ENCODE results near the gene RTP3. TPM values are rescaled to one million over a fixed set of nuclear protein-coding genes. Genes with fewer than 3 reads are reported as not detected.
"Not testable (repeated sequence)": the region's sequence is repeated elsewhere in the genome, so short reads cannot be mapped to it uniquely, and the experiment has no call there.

RTP3 gene
- total and polyA plus RNA-seq, 2 experiments from 2014 or later: not detected

DNA sequence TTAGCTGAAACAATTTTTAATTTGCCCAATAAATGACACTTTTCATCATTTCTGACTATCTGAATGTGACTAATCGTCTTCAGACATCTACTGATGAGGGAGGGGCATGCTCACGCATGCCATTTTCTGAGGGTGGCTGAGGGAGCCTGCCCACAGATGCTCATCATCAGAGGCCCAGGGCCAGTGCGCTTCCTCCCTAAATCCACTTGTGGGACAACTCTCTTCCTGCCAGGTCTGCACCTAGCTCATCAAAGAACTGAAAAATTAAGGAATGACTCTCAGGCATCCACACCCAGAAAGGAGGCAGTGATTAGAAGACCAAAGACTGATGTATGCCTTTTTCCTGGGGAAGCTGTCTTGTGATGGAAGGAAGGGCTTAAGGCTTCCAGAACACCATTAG is 22.8 kb downstream of the RTP3 start:
- Histone ChIP-seq H3K36me3 (ENCODE audit: low read depth) (no peaks in the 10 kb centered on the region), H3K9ac (no peak overlapping the region), H3K4me3 (no peak overlapping the region), H3K79me2 (ENCODE audit: insufficient read depth) (no peaks in the 10 kb centered on the region), H3K27ac (no peak overlapping the region), H3K9me3 (ENCODE audit: low read depth) (no peaks in the 10 kb centered on the region), H3K4me2 (ENCODE audit: unreplicated experiment) (no peak overlapping the region), H2AFZ (no peak overlapping the region), H4K20me1 (ENCODE audit: insufficient read depth) (no peaks in the 10 kb centered on the region), H3F3A (ENCODE audit: insufficient read depth) (peaks cover 9% of the 10 kb centered on the region), H3K9me2 (ENCODE audit: insufficient read depth) (no peaks in the 10 kb centered on the region), H3K27me3 (replicated peaks; ENCODE audit: insufficient read depth) (no peaks in the 10 kb centered on the region), H3K4me1 (ENCODE audit: insufficient read depth) (peaks cover 19% of the 10 kb centered on the region)
- 83 to 88% methylated on average over 3 of the region's 3 CpGs for WGBS, 2 experiments (ENCODE audit: low coverage in 1 of 2, low lambda C conversion rate in 2 of 2, missing lambda C conversion rate in 2 of 2)
- TF ChIP-seq EZH2phosphoT487 (IDR thresholded peaks at IDR 0.05; ENCODE audit: insufficient read depth, low read depth): no peak
- TF ChIP-seq EZH2 (IDR thresholded peaks at IDR 0.05; ENCODE audit: insufficient read depth, poor library complexity, severe bottlenecking): no peak
- in situ Hi-C loops (cut with MboI): no loop called here
- DNase-seq: no peak

GRCh38 chr3:46521096-46521495 is 23.3 kb downstream of the RTP3 start:
- no peak for DNase-seq
- H3K9me3 ChIP-seq (ENCODE audit: low read depth): no peaks in the 10 kb centered on the region
- H3F3A ChIP-seq (ENCODE audit: insufficient read depth): peaks cover 9% of the 10 kb centered on the region
- H3K4me2 ChIP-seq (ENCODE audit: unreplicated experiment): no peak overlapping the region
- no peak overlapping the region for H3K9ac ChIP-seq
- H3K4me3 ChIP-seq: no peak overlapping the region
- H3K27ac ChIP-seq: no peak overlapping the region
- no peaks in the 10 kb centered on the region for H4K20me1 ChIP-seq (ENCODE audit: insufficient read depth)
- in situ Hi-C loops (cut with MboI): no loop called here
- H3K79me2 ChIP-seq (ENCODE audit: insufficient read depth): no peaks in the 10 kb centered on the region
- H3K27me3 ChIP-seq (replicated peaks; ENCODE audit: insufficient read depth): no peaks in the 10 kb centered on the region
- H2AFZ ChIP-seq: no peak overlapping the region
- 96 to 97% methylated on average over 9 of the region's 9 CpGs for WGBS, 2 experiments (ENCODE audit: low coverage in 1 of 2, low lambda C conversion rate in 2 of 2, missing lambda C conversion rate in 2 of 2)
- no peaks in the 10 kb centered on the region for H3K9me2 ChIP-seq (ENCODE audit: insufficient read depth)
- H3K36me3 ChIP-seq (ENCODE audit: low read depth): 0 out of 2 replicates have a peak, but pooled peaks cover under 1% of the 10 kb centered on the region
- peaks cover 15% of the 10 kb centered on the region for H3K4me1 ChIP-seq (ENCODE audit: insufficient read depth)
- TF ChIP-seq EZH2 (IDR thresholded peaks at IDR 0.05; ENCODE audit: insufficient read depth, poor library complexity, severe bottlenecking): no peak
- TF ChIP-seq EZH2phosphoT487 (IDR thresholded peaks at IDR 0.05; ENCODE audit: insufficient read depth, low read depth): no peak

DNA sequence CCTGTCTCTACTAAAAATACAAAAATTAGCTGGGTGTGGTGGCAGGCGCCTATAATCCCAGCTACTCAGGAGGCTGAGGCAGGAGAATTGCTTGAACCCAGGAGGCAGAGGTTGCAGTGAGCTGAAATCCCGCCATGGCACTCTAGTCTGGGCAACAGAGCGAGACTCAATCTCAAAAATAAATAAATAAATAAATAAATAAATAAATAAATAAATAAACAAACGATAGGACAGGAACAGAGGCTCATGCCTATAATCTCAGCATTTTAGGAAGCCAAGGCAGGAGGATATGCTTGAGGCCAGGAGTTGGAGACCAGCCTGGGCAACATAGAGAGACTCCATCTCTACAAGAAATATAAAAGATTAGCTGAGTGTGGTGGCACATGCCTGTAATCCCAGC is 24.4 kb downstream of the RTP3 start:
- H3K4me2 ChIP-seq (ENCODE audit: unreplicated experiment); H2AFZ ChIP-seq; H3K4me1 ChIP-seq (ENCODE audit: insufficient read depth); H3K36me3 ChIP-seq (ENCODE audit: low read depth); H3K9ac ChIP-seq; H3K4me3 ChIP-seq; H4K20me1 ChIP-seq (ENCODE audit: insufficient read depth); H3F3A ChIP-seq (ENCODE audit: insufficient read depth); H3K9me2 ChIP-seq (ENCODE audit: insufficient read depth); in situ Hi-C loops (cut with MboI); H3K9me3 ChIP-seq (ENCODE audit: low read depth); DNase-seq; H3K27ac ChIP-seq; H3K27me3 ChIP-seq (replicated peaks; ENCODE audit: insufficient read depth); H3K79me2 ChIP-seq (ENCODE audit: insufficient read depth): not testable (repeated sequence)
- 86 to 91% methylated on average over 4 of the region's 4 CpGs for WGBS, 2 experiments (ENCODE audit: low coverage in 1 of 2, low lambda C conversion rate in 2 of 2, missing lambda C conversion rate in 2 of 2)

GRCh38 chr3:46523556-46523955 is 25.8 kb downstream of the RTP3 start:
- Histone ChIP-seq H3K9me3 (ENCODE audit: low read depth) (no peaks in the 10 kb centered on the region), H3K9me2 (ENCODE audit: insufficient read depth) (no peaks in the 10 kb centered on the region), H3K4me3 (no peak overlapping the region), H3K4me1 (ENCODE audit: insufficient read depth) (no peaks in the 10 kb centered on the region), H3F3A (ENCODE audit: insufficient read depth) (no peaks in the 10 kb centered on the region), H3K4me2 (ENCODE audit: unreplicated experiment) (no peak overlapping the region), H2AFZ (no peak overlapping the region), H3K27ac (no peak overlapping the region), H4K20me1 (ENCODE audit: insufficient read depth) (no peaks in the 10 kb centered on the region), H3K9ac (no peak overlapping the region), H3K27me3 (replicated peaks; ENCODE audit: insufficient read depth) (no peaks in the 10 kb centered on the region), H3K79me2 (ENCODE audit: insufficient read depth) (no peaks in the 10 kb centered on the region), H3K36me3 (ENCODE audit: low read depth) (peaks cover 11% of the 10 kb centered on the region; the same call in 1 of the 2 replicates)
- WGBS, 2 experiments (ENCODE audit: low coverage in 1 of 2, low lambda C conversion rate in 2 of 2, missing lambda C conversion rate in 2 of 2): 94 to 100% methylated on average over 2 of the region's 2 CpGs
- in situ Hi-C loops (cut with MboI): no loop called here
- no peak for DNase-seq
- TF ChIP-seq EZH2 (IDR thresholded peaks at IDR 0.05; ENCODE audit: insufficient read depth, poor library complexity, severe bottlenecking): no peak

GRCh38 chr3:46524008-46524407 is 26.2 kb downstream of the RTP3 start:
- Histone ChIP-seq H2AFZ (no peak overlapping the region), H3K36me3 (ENCODE audit: low read depth) (peaks cover 11% of the 10 kb centered on the region; the same call in 1 of the 2 replicates), H3K4me1 (ENCODE audit: insufficient read depth) (no peaks in the 10 kb centered on the region), H3K4me3 (no peak overlapping the region), H3K79me2 (ENCODE audit: insufficient read depth) (no peaks in the 10 kb centered on the region), H3K9me3 (ENCODE audit: low read depth) (no peaks in the 10 kb centered on the region), H4K20me1 (ENCODE audit: insufficient read depth) (no peaks in the 10 kb centered on the region), H3K9ac (no peak overlapping the region), H3K27me3 (replicated peaks; ENCODE audit: insufficient read depth) (no peaks in the 10 kb centered on the region), H3K4me2 (ENCODE audit: unreplicated experiment) (no peak overlapping the region), H3K9me2 (ENCODE audit: insufficient read depth) (no peaks in the 10 kb centered on the region), H3F3A (ENCODE audit: insufficient read depth) (no peaks in the 10 kb centered on the region), H3K27ac (no peak overlapping the region)
- in situ Hi-C loops (cut with MboI): no loop called here
- TF ChIP-seq EZH2phosphoT487 (IDR thresholded peaks at IDR 0.05; ENCODE audit: insufficient read depth, low read depth): no peak
- no peak for TF ChIP-seq EZH2 (IDR thresholded peaks at IDR 0.05; ENCODE audit: insufficient read depth, poor library complexity, severe bottlenecking)
- DNase-seq: no peak
- WGBS, 2 experiments (ENCODE audit: low coverage in 1 of 2, low lambda C conversion rate in 2 of 2, missing lambda C conversion rate in 2 of 2): 59 to 63% methylated on average over 3 of the region's 3 CpGs

Data from GM23248 (cell line).